Measurements from ENCODE around the gene GRM4. TPM values are rescaled to one million over a fixed set of nuclear protein-coding genes. Genes with fewer than 3 reads are reported as not detected.

The GRM4 gene
- total RNA-seq, 1 donor from 2014 or later: not detected

DNA sequence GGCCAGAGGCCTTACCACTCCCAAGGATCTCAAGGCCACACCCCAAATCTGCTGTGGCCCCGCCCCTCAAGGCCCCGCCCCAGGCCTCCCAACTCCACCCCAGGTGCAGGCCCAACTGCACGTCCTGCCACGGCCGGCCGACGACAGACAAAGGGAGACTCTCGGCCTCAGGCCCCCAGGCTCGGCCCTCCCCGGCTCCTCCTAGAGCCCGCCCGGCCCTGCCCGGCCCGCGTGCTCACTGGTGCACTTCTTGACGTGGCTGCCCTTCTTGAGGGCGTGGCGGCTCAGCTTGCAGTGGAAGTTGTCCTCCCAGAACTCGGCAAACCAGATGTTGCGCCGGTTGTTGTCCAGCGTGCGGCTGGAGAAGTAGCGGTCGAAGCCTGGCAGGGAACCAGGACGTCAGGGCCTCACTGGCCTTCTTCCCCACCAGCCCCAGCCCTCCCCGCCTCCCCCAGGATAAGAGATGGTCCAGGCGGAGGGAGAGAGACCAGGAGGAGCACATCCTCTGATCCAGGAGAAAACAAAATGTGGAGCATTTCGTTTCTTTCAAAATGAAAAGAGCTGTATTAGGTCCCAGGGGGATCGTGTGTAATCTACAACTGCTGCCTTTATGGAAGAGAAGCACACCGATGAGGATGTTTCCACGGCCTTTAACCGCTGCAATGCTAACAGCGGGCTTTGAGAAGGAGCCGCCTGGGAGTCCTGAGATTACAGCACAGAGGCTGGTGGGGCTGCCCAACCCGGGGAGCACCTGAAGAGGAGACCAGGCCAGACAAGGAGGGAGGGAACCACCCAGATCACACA is 89.4 kb downstream of the GRM4 start:
- TF ChIP-seq, protein P1, sequence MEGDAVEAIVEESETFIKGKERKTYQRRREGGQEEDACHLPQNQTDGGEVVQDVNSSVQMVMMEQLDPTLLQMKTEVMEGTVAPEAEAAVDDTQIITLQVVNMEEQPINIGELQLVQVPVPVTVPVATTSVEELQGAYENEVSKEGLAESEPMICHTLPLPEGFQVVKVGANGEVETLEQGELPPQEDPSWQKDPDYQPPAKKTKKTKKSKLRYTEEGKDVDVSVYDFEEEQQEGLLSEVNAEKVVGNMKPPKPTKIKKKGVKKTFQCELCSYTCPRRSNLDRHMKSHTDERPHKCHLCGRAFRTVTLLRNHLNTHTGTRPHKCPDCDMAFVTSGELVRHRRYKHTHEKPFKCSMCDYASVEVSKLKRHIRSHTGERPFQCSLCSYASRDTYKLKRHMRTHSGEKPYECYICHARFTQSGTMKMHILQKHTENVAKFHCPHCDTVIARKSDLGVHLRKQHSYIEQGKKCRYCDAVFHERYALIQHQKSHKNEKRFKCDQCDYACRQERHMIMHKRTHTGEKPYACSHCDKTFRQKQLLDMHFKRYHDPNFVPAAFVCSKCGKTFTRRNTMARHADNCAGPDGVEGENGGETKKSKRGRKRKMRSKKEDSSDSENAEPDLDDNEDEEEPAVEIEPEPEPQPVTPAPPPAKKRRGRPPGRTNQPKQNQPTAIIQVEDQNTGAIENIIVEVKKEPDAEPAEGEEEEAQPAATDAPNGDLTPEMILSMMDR (IDR thresholded peaks at IDR 0.05): no peak
- intact Hi-C loops (cut with DNase I): no loop called here
- Histone ChIP-seq H3K4me3 (peak overlapping the region; percentile 10 to 51), H3K27me3 (peaks cover under 1% of the 10 kb centered on the region), H3K4me1 (no peaks in the 10 kb centered on the region), H3K27ac (no peak overlapping the region), H3K36me3 (no peaks in the 10 kb centered on the region), H3K9me3 (no peaks in the 10 kb centered on the region)
- no peak for DNase-seq (ENCODE audit: low spot score in 2 of 2)

DNA sequence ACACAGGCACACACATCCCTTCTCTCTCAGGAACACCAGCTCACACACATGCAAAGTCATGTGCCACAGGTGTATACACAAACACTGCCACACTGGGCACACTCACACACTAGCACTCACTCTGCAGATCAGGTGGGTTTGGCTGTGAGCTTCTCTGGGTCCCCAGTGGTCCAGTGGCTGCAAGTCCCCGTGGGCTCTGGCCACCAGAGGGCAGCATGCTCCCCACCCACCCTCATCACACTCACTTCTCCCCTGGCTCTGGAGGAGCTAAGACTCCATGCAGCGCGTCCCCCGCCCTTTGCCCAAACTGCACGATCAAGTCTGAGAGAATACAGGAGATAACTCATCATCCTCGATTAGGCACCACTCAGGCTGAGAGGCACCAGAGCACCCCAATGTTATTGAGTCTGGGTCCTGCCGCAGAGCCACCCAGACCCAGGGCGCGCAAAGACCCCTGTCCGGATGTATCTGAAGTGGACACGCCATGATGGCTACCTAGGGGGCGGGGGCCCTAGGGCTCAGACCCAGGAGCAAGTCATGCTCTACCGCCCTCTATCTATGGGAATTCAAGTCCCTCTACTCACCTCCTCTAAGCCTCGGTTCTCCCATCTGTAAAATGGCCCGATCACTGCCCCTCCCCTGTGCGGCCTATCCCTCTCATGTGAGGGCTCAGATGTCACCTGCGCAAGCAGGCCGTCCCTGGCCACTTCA is 90.5 kb downstream of the GRM4 start:
- Histone ChIP-seq H3K36me3 (no peaks in the 10 kb centered on the region), H3K4me3 (no peak overlapping the region), H3K4me1 (no peaks in the 10 kb centered on the region), H3K27ac (no peak overlapping the region), H3K9me3 (no peaks in the 10 kb centered on the region), H3K27me3 (no peaks in the 10 kb centered on the region)
- TF ChIP-seq, protein P1 (IDR thresholded peaks at IDR 0.05): peak; percentile 5 to 48 (median 33)
- DNase-seq (ENCODE audit: low spot score in 2 of 2): no peak
- intact Hi-C loops (cut with DNase I): no loop called here

DNA sequence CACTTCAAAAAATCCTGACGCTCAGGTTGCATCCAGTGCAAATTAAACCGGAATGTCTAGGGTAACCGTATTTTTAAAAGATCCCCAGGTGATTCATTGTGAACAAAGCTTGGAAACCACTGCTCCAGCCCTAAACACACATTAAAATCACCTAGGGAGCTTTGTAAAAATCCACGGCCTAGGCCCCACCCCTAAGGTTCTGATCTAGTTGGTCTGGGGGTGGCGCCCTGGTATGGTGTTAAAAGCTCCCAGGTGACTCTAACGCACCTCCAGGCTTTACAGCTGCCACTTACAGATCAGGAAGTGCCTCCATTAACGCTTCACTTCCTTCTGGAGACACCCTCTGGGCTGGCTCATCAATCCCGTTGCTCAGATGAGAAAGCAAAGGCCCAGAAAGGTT is 92.2 kb downstream of the GRM4 start:
- intact Hi-C loops (cut with DNase I): no loop called here

DNA sequence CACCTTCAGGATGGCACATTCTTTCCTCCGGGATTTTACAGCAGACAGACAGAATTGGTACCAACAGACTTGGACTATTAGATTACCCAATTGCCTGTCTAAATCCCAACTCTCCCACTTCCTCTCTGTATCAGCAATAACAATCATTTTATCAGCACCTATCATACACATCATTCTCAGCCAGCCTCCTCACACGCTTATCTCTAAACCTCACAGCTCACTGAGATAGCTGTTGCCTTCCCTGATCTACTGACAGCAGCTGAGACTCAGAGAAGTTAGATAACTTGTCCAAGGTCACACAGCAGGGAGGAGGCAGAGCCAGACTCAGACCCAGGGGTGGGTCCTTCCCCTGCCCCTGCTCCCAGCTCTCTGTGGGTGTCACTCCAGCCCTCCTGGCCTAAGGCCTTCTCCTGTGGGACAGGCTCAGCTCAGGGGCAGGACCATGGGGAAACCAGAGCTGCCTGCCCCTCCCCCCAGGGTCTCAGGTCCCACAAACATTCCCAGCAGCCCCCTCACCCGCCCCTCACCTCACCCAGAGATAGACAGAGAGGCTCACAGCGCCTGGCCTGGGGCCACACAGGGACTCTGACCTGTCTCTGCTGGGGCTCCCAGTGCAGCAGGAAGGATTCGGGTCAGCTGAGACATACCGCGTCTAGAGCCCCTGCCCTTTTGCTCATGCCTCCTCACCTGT is 92.8 kb downstream of the GRM4 start:
- Histone ChIP-seq H3K9me3 (no peaks in the 10 kb centered on the region), H3K27me3 (no peaks in the 10 kb centered on the region), H3K4me3 (no peak overlapping the region), H3K36me3 (no peaks in the 10 kb centered on the region), H3K4me1 (no peaks in the 10 kb centered on the region), H3K27ac (no peak overlapping the region)
- intact Hi-C loops (cut with DNase I): no loop called here
- TF ChIP-seq, protein P1 (IDR thresholded peaks at IDR 0.05): no peak
- no peak for DNase-seq (ENCODE audit: low spot score in 2 of 2)

More for the DNA sequence above, 92.2 kb downstream of the GRM4 start:
- H3K4me1 ChIP-seq: no peaks in the 10 kb centered on the region
- DNase-seq (ENCODE audit: low spot score in 2 of 2): no peak
- H3K9me3 ChIP-seq: no peaks in the 10 kb centered on the region
- no peaks in the 10 kb centered on the region for H3K27me3 ChIP-seq
- TF ChIP-seq, protein P1 (IDR thresholded peaks at IDR 0.05): no peak
- no peak overlapping the region for H3K4me3 ChIP-seq
- no peaks in the 10 kb centered on the region for H3K36me3 ChIP-seq
- no peak overlapping the region for H3K27ac ChIP-seq

DNA sequence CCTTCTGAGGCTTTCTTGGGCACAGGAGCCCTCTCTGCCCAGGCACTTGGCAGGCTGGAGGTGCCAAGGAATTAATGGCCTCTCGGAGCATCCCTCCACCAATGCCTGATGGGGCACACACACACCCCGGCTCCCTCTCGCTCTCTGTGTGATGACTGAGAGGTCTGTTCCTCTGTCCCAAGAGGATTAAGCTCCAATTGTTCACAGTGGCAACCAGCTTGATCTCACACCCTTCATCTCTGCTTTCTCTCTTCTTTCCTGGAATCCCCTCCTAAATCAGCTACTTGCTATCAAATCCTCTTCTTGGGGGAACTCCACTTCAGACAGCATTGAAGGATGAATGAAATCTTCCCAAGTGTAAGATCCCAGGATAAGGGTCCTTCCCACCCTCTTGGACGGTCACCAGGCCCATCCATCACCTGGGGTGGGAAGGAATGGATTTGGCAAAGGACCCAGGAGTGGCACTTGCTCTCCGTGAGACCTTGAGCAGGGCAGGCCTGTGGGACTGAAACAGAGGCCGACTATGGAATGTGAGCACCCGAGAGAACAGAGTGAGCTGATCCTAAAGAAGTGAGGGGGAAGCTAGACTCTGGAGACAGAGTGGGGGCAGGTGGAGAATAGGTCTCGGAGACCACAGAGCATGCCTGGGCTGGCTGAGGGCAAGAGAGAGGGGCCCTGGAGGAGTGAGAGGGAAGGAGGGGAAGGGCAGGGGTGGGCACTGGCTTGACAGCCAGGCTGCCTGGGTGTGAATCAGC is 93.6 kb downstream of the GRM4 start:
- H3K27me3 ChIP-seq: no peaks in the 10 kb centered on the region
- TF ChIP-seq, protein P1 (IDR thresholded peaks at IDR 0.05): no peak
- H3K36me3 ChIP-seq: no peaks in the 10 kb centered on the region
- DNase-seq (ENCODE audit: low spot score in 2 of 2): no peak
- no peak overlapping the region for H3K4me3 ChIP-seq
- no peaks in the 10 kb centered on the region for H3K4me1 ChIP-seq
- H3K27ac ChIP-seq: no peak overlapping the region
- intact Hi-C loops (cut with DNase I): no loop called here
- H3K9me3 ChIP-seq: no peaks in the 10 kb centered on the region
